HepG2 (cell line): ENCODE data around the gene NELL1.

Experiments used
- NR2F6 ChIP-seq, 2 experiments: IDR thresholded peaks; 2 replicates each; pipeline ENCODE4 v1.6.1; 2016; ENCODE audit warnings: antibody characterized with exemption in 1 of 2, mild to moderate bottlenecking in 1 of 2
- RNF2 ChIP-seq: fragments of 450-650 bp; conservative IDR thresholded peaks from 2 replicates; pipeline ENCODE4 v1.6.1; 2016; ENCODE audit warnings: low read depth

- TF ChIP-seq RNF2 (no peak), NR2F6 (IDR thresholded peaks at IDR 0.05) (no peak), NR2F6 (CRISPR knock-in tag; IDR thresholded peaks at IDR 0.05) (no peak)
Measured at GRCh38 chr11:21489416-21490115, 820.2 kb downstream of the NELL1 start.
